Erythroblast (primary cell): ENCODE results near the gene RNASE8.
"Not testable (repeated sequence)": the region's sequence is repeated elsewhere in the genome, so short reads cannot be mapped to it uniquely, and the experiment has no call there.

Source experiments
- DNase-seq, 2 experiments: peaks; one replicate each; lab custom pipeline; 2025; lab: John Stamatoyannopoulos, UW
- GATA1 ChIP-seq: IDR thresholded peaks from 2 replicates; pipeline ENCODE4 v1.6.1; 2011; ENCODE audit warnings: low read depth, mild to moderate bottlenecking, control low read depth, low read length, moderate library complexity
- POLR2A ChIP-seq: IDR thresholded peaks from 2 replicates; pipeline ENCODE4 v1.6.1; 2011; ENCODE audit warnings: mild to moderate bottlenecking, low read length

Gene RNASE8

DNA sequence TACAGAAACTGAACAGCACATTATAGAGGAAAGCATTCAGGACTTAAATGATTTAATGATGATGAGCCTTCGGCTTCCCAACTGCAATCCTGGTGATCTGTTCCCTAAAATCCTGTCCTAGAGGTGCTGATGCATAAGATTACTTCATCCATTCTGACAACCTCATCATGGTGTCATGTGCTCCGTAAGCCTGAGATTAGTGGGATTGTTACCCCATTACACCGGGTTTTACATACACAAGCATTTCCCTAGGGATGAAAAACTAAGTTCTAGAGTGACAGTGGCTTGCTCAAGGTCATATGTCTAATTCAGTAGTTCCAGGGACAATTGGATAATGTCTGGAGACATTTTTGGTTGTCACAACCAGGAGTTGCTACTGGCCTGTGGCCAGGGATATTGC, 20.5 kb upstream of the RNASE8 start:
- DNase-seq, result no peak
- no peak for TF ChIP-seq GATA1
- no peak for TF ChIP-seq POLR2A

DNA sequence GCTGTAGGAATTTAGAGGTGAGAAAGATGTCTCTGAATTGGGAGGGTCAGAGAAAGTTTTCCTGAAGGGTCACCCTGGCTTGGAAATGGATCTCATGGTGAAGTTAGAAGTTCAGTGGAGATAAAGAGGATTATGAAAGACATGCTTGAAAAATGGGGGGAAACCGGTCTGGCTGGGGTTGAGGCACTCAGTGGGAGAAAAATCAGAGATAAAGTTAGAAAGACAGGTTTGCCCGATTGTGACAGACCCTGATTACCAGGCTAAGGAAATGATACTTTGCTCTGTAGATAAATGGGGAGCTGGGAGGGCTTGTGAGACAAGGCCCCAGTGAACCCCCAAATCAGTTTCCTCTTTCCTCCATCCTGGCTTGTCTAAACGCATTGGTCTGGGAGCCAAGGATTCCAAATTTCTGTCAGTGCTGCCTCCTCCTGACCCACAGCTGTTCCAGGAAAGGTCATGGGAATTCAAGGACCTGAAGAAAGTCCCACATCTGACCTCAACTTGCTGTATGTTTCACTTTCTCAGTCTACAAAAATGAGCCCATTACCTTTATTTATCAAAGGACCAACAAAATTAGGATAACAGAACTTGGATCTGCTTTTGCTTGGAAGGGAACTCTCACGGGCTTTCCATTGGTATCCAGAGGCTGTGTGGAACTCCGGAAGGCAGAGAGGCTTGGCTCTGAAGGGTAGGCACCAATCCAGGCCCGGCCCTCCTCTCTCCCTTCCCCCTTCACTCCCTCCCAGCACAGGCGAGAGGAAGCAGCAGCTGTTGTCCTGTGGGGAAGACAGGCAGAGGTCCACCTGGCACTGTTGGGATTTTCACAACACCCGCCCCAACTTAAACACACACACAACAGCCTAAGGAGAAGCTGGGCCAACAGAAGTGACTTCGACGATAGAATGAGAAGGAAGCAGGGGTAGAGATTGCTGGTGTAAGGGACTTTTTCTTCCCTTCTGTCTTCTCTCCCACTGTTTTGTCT, 18.9 kb upstream of the RNASE8 start:
- no peak for DNase-seq
- TF ChIP-seq POLR2A, result no peak
- no peak for TF ChIP-seq GATA1

DNA sequence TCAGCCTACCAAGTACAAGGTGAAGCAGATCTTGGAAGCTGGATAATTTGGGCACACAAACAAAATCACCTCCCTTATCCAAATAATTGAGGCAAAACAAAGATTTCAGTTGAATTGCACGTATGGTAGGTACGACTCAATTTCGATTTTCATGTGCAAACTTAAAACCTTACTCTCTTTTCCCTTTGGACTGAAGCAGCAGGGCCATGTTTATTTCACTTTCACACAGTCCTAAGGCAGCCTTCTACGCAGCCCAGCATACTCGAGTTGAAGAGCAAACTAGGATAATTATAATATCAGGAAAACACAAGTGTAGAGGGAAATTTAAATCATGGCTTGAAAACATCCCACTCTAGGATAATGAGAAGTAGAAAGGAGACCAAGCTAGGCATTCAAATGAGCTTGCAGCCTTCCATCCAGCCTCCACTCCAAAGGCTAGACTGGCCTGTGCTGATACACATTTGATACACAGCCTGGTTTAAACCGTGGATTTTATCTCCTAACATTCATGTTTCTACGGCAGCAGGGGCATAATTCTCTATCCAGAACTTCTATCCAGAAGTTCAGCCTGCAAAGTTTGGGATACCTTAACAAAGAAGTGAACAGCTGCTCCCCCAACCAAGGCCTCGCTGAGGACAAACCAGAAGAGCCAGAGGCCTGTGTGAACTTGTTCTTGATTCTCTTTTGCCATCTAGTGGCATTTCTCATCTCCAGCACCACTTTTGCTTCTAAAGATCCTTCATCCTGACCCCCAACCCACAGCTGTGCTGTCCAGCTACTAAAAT, 17.8 kb upstream of the RNASE8 start:
- no peak for TF ChIP-seq GATA1
- no peak for TF ChIP-seq POLR2A
- peak; percentile 31 to 36 for DNase-seq

DNA sequence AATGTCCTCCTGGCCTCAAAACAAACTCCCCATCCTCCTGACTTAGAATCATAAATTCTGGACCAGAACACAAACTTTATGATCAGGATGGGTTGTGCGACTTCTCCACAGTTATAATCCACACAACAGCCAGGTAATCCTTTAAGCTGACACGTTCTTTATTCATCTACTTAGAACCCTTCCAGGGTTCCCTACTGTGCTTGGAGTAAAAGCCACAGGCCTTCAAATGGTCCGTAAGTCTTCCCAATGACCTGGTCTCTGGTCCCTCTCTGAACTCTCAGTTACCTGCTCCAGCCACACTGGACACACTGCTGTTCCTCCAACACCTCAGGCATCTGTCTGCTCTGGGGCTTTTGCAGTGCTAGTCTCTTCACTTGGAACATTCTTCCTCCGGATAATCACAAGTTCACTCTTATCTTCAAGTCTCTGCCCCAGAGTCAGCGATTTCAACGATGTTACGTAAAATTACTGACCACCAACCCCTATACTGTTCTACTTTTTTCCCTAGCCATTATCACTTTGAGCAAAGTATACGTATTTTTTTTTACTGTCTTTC, 17.2 kb upstream of the RNASE8 start:
- TF ChIP-seq POLR2A (no peak), GATA1 (no peak)
- DNase-seq, result no peak

DNA sequence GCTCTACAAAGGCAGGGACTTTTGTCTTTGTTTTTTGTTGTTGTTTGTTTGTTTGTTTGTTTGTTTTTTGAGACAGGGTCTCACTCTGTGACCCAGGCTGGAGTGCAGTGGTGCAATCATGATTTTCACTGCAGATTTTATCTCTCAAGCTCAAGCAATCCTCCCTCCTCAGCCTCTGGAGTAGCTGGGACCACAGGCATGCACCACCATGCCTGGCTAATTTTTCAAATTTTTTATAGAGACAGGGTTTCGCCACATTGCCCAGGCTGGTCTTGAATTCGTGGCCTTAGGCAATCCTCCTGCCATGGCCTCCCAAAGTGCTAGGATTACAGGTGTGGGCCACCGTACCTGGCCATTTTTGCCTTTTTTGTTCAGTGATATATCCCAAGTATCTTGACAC, 16.7 kb upstream of the RNASE8 start:
- not testable (repeated sequence) for DNase-seq

DNA sequence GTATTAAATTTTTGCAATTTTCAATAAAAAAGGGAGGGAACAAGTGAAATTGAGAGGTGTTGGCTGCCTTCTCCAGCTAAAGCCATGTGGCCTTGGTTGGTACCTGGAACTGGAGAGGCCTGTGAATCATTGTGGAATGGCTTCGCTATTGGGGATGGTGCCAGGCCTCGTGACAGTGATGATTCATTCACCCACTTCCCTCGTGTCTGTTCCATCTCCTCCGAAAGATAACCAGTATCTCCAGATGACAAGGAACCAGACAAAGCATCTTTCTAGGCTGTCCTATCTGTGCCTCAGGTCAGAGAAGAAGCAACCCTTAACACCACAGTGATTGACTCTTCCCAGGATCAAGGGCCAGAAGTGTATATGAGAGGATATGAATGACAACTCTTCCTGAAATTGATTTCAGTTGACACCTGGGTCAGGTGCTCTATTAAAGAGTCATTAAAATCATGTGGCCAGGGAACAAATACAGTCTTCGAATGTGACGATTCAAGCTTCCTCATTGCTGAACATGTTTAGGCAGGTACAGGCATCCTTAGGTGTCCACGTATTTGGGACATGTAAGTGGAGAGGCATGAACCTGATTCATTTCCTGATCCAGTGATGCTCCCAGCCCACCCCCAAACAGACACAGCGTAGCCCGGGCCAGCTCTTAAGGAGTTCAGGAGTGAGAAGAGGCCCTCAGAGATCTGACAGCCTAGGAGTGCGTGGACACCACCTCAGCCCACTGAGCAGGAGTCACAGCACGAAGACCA, 15.8 kb upstream of the RNASE8 start, which contains the start of gene RNASE7:
RNASE7 (plus strand) TSS at position 687 of the 758 bp plus-strand sequence. CDS start 631 bp downstream, outside the sequence.
- DNase-seq, result peak; percentile 14 to 27
- TF ChIP-seq GATA1, result no peak
- no peak for TF ChIP-seq POLR2A

DNA sequence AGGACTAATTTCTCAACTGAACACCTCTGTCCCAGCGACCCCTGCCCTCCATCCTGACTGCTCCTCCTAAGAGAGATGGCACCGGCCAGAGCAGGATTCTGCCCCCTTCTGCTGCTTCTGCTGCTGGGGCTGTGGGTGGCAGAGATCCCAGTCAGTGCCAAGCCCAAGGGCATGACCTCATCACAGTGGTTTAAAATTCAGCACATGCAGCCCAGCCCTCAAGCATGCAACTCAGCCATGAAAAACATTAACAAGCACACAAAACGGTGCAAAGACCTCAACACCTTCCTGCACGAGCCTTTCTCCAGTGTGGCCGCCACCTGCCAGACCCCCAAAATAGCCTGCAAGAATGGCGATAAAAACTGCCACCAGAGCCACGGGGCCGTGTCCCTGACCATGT, 14.7 kb upstream of the RNASE8 start:
- DNase-seq, result no peak
- TF ChIP-seq GATA1, result no peak
- no peak for TF ChIP-seq POLR2A

DNA sequence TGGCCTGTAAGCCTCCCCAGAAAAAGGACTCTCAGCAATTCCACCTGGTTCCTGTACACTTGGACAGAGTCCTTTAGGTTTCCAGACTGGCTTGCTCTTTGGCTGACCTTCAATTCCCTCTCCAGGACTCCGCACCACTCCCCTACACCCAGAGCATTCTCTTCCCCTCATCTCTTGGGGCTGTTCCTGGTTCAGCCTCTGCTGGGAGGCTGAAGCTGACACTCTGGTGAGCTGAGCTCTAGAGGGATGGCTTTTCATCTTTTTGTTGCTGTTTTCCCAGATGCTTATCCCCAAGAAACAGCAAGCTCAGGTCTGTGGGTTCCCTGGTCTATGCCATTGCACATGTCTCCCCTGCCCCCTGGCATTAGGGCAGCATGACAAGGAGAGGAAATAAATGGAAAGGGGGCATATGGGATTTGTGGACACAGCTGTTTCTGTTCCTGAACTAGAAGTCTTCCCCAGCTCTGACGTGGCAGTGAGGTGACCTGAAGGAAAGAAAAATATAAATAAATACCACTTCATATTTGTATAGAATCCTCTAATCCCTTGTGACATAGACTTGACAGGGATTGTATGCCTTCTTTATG, 14.1 kb upstream of the RNASE8 start:
- TF ChIP-seq GATA1, result no peak
- no peak for TF ChIP-seq POLR2A
- no peak for DNase-seq

DNA sequence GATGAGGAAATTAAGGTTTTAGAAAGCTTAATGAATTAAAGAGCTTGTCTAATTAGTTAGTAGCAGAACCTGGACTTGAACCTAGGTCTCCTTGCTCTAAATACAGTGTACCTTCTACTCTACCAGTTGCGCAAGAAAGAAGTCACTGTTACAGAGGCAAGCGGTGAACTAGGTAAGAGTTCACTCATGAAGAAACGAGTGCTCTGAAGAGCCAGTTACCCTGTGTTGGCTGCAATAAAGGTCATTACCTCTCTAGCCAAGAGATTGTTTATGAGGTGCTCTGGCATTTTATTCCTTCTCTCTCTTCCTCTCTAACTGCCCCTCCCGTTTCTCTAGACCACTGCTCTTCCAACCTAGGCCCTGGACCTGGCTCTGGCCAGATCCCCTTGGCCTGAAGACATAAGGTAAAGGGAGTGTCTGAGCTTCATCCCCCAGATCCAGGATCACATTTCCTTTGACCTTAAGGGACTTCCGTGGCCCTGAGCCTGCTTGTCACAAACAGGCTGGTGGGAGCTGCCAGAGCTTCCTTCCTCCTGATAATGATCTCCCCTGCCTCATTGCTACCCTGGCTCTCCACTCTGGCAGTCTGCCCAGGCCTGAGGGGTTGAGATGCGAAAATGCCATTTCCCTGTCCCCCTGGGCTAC, 13.5 kb upstream of the RNASE8 start:
- DNase-seq, result peak; percentile 48 to 52
- TF ChIP-seq GATA1, result no peak
- TF ChIP-seq POLR2A, result no peak

DNA sequence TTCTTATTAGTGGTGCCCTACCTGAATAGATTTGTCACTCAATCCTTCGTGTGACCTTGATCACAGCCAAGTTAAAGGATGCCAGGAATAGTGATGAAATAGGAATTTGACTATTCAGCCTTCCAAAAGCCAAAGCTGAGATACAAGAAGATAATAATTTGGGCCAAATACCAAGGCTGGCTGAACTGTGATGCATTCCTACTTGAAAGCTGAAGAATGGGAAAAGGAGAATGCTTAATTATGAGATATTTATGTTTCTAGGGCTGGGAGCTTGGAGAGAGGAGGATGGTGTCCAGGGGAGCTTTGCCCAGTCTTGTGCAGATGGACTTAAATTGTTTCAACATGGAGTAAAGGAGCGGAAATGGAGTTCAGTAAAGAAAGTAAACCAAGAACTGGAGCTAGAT, 10.2 kb upstream of the RNASE8 start:
- no peak for DNase-seq
- TF ChIP-seq GATA1 (no peak), POLR2A (no peak)

DNA sequence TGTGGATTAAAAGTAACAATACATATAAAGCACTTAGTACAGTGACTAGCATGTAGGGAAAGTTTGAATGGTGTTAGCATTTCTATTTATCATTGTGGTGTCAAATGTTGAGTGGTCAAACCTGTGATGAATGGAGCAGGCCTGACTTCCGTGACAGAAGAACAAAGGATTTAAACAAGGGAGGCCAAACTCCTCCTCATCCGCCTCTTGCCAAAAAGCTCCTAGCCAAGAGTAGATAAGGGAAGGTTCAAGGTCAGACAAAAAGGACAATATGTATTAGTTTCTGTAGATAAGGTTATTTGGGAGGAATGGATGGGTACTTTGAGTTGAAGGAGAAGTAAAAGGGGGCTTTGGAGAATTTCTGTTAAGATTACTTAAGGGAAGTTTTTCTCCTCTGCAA, 9.0 kb upstream of the RNASE8 start:
- TF ChIP-seq POLR2A (no peak), GATA1 (no peak)

DNA sequence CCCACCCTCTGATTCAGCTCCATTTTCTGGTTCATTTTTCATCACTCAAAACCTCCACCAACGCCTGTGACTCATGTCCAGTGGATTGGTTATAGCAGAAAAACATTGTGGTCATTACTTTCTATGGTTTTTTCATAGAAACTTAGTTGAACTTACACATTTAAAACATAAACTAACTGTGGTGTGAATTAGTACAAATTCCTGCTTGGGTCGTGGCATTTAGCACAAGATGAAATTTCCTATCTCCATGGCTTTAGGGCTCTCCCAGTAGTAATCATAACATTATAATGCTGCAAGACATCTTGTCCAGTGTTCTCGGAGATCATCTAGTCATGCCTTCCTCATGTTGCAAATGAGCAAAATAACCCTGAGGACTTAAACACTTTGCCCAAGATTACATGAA, 8.3 kb upstream of the RNASE8 start:
- DNase-seq, result no peak
- TF ChIP-seq GATA1, result no peak
- no peak for TF ChIP-seq POLR2A

More for the DNA sequence above, 9.0 kb upstream of the RNASE8 start:
- DNase-seq, result no peak

DNA sequence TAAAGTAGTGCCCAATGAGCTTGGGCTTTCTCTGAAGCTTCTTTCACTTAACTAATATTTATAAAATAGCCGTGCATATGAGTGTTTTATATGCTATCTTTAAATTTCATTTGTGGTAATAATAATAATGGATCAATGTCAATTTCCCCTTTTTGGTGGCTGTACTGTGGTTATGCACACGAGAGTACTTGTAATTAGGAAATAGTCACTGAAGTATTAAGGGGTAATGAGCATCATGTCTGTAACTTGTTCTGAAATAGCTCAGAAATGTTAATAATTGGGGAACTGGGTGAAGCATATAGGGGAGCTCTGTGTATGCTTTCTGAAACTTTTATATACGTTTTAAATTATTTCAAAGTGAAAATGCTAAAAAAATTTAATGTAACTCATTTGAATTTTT, 7.0 kb upstream of the RNASE8 start:
- DNase-seq, result no peak
- TF ChIP-seq GATA1 (no peak), POLR2A (no peak)
